HG03460 (cell line): ENCODE measurements around the gene DUSP21.
"Not testable (repeated sequence)": the region's sequence is repeated elsewhere in the genome, so short reads cannot be mapped to it uniquely, and the experiment has no call there.

Source experiments
- ATAC-seq: cut with Tn5 transposase; IDR thresholded peaks from one replicate; pipeline ENCODE4 v1.9.1; 2021; ENCODE audit not compliant: unreplicated experiment

Gene DUSP21

GRCh38 chrX:44875185-44875489, 31.3 kb downstream of the DUSP21 start:
- ATAC-seq: no peak

GRCh38 chrX:44876086-44876485, 32.3 kb downstream of the DUSP21 start:
- ATAC-seq: no peak

GRCh38 chrX:44876767-44877166, 32.9 kb downstream of the DUSP21 start:
- no peak for ATAC-seq

- no peak for ATAC-seq
These were observed 35.0 kb downstream of the DUSP21 start for GRCh38 chrX:44878780-44879179.

GRCh38 chrX:44881549-44881948, 37.7 kb downstream of the DUSP21 start:
- ATAC-seq: no peak

GRCh38 chrX:44882635-44883034, 38.8 kb downstream of the DUSP21 start:
- no peak for ATAC-seq

- ATAC-seq: no peak
These were observed 41.1 kb downstream of the DUSP21 start for GRCh38 chrX:44884944-44885343.

GRCh38 chrX:44889824-44890223, 46.0 kb downstream of the DUSP21 start:
- ATAC-seq: no peak

- ATAC-seq: no peak
These were observed 46.4 kb downstream of the DUSP21 start for GRCh38 chrX:44890247-44890646.

- ATAC-seq: not testable (repeated sequence)
These were observed 46.9 kb downstream of the DUSP21 start for GRCh38 chrX:44890687-44891086.

GRCh38 chrX:44891642-44892041, 47.8 kb downstream of the DUSP21 start:
- ATAC-seq: no peak
